Left lung (tissue), 10 donors: Measurements from ENCODE around the gene C19orf12. TPM values are rescaled to one million over a fixed set of nuclear protein-coding genes. Genes with fewer than 3 reads are reported as not detected.
A peak's percentile ranks its signal among the peaks of the same experiment; 100 is the strongest.

Source experiments
- ATAC-seq: fragments of 200-7000 bp; cut with Tn5 transposase; one replicate; pipeline ENCODE4 v1.9.1; 2020; ENCODE audit warnings: moderate library complexity
- DNase-seq, 4 donors: peaks; one replicate each; pipeline ENCODE4 v3.0.0-alpha.2; 2013 to 2020
- H3K27ac ChIP-seq, 2 donors: fragments of 200-600 bp; sonication (generic) in 1 of 2; one replicate each; pipeline versions ENCODE4 v1.5.0 to v1.8.0; 2020 to 2021
- H3K27me3 ChIP-seq, 2 donors: fragments of 200-600 bp; sonication (generic) in 1 of 2; one replicate each; pipeline versions ENCODE4 v1.5.0 to v1.8.0; 2020 to 2021
- H3K36me3 ChIP-seq, 2 donors: fragments of 200-600 bp; sonication (generic) in 1 of 2; one replicate each; pipeline versions ENCODE4 v1.5.0 to v1.8.0; 2020 to 2021
- H3K4me1 ChIP-seq, 2 donors: fragments of 200-600 bp; one replicate each; pipeline ENCODE4 v1.8.0; 2021
- H3K4me3 ChIP-seq, 2 donors: fragments of 200-600 bp; sonication (generic) in 1 of 2; one replicate each; pipeline versions ENCODE4 v1.5.0 to v1.8.0; 2020 to 2021; ENCODE audit warnings: mild to moderate bottlenecking in 1 of 2
- H3K9me3 ChIP-seq, 2 donors: fragments of 200-600 bp; sonication (generic) in 1 of 2; one replicate each; pipeline versions ENCODE4 v1.5.0 to v1.8.0; 2020 to 2021
- CTCF ChIP-seq, 2 donors: fragments of 200-600 bp; sonication (generic) in 1 of 2; IDR thresholded peaks; one replicate each; pipeline versions ENCODE4 v1.5.0 to v1.8.0; 2021; ENCODE audit warnings: antibody characterized with exemption in 2 of 2
- intact Hi-C, 2 donors: fragments of 100-400 bp; cut with DNase I; formaldehyde crosslinking; loops; one replicate each; pipeline versions ENCODE4 v1.11.2 to v1.14.2; 2022
- polyA plus RNA-seq, 6 donors: library from polyadenylated mRNA; unstranded; fragments of 120-200 nt; gene quantifications; one replicate each; pipeline ENCODE4 v1.2.1, GENCODE V29; 2013; ENCODE audit not compliant: insufficient read length in 6 of 6
- total RNA-seq, 2 donors: library from RNA; stranded (reverse); fragmentation: NEBNext Ultra II Directional; extraction: Animal tissue kit (Norgen Biotek cat#: 25700); gene quantifications; one replicate each; pipeline ENCODE4 v1.2.1, GENCODE V29; 2021
- donor health status: DM: no; HTN: yes; CAD: no.
- donor health status: DM: no; HTN: no; CAD: no.

Gene C19orf12
- total and polyA plus RNA-seq, 8 donors, result 18.6 to 25.6 (median 21.7) TPM

DNA sequence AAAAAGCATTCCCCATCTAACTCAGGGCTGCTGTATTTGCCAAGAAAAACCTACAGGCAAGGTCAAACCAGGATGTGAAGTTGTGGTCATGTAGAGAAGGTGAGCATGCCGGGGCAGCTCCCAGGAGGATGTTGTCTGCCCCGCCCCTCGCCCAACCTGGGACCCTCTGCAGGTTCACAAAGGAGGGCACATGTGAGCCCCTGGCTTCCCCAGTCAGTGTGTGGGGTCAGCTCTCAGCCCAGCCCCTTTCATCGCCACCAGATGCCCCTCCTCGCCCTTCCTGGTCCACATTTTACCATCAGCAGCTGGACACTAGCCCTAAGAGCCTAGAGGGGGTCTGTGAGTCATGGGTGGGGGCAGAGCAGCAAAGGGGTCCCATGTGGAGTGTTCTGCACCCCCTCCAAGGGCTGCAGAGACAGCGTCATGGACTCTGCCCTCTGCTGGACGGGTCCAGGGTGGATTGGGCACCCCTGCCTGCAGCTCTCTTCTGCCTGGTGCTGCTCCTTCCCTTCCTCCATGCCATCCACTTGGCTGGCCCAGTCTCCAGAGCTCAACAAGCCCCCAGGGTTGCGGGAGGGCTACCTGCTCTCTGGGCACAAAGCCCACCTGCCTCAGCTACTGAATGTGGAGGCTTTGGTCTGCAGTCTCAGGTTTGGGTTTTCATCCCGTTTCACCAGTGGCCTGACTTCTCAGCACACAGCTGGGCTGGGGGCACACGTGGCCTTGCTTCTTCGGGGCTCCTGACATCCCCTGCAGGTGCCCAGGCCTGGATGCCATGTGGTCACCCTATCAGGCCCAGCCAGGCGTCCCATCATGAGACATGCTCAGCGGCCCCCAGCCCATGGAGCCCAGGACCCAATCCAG lies 46.1 kb downstream of the C19orf12 start:
- peaks cover 16 to 79% of the 10 kb centered on the region in 2 donors for H3K4me1 ChIP-seq
- H3K4me3 ChIP-seq, result no peak overlapping the region
- ATAC-seq (no peak), DNase-seq (no peak)
- H3K36me3 ChIP-seq, result peaks cover 0 to 4% of the 10 kb centered on the region in 2 donors
- peak overlapping the region in 1 of 2 donors; percentile 7 for H3K27ac ChIP-seq
- no peak for TF ChIP-seq CTCF (IDR thresholded peaks at IDR 0.05)
- H3K9me3 ChIP-seq, result no peaks in the 10 kb centered on the region
- peaks cover 0 to 12% of the 10 kb centered on the region in 2 donors for H3K27me3 ChIP-seq
- intact Hi-C loops, result no loop called here

GRCh38 chr19:29667901-29668341 lies 47.1 kb downstream of the C19orf12 start:
- DNase-seq (no peak), ATAC-seq (no peak)
- Histone ChIP-seq H3K4me3 (no peak overlapping the region), H3K27ac (peak overlapping the region in 1 of 2 donors; percentile 77), H3K9me3 (no peaks in the 10 kb centered on the region), H3K4me1 (peaks cover 18 to 72% of the 10 kb centered on the region in 2 donors), H3K36me3 (no peaks in the 10 kb centered on the region), H3K27me3 (peaks cover 0 to 12% of the 10 kb centered on the region in 2 donors)
- no peak for TF ChIP-seq CTCF (IDR thresholded peaks at IDR 0.05)
- intact Hi-C loops, result no loop called here

- intact Hi-C loops, result no loop called here
These were observed 47.7 kb downstream of the C19orf12 start for GRCh38 chr19:29667387-29667783.

DNA sequence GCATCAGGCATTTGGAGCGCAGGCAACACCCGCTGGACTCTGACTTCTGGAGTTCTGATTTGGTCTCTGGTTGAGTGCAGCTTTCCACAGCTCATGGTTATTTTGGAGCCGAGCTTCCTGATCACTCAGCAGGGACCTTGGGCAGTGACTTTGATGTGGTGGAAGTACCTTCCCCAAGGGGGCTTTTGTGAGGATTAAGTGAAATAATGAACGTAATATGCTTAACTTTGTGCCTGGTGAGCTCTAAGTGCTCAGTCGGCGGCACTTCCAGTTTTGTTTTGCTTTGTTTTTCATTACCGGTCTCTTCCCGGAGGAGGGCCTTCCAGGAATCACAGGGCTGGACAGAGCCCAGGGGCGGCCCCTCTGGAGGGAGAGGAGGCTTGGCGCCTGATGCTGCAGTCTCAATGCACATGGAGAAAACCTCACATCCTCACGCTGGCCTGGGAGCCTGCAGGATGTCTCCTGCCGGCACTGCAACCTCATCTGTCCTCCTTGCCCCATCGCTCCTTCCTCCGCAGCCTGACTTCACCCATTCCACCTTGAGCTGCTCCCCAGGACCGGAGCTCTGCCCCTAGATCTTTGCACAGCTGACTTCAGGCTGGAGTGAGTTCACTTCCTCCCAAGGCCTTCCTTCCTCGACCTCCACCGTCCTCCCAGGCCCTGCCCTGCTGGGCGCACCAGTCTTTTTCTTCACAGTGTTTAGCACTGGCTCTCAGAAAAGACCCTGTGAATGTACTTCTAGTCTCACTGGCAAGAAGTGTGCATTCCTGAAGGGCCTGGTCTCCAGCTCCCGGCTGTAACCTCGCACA lies 48.3 kb downstream of the C19orf12 start:
- peaks cover 20 to 65% of the 10 kb centered on the region in 2 donors for H3K4me1 ChIP-seq
- no peaks in the 10 kb centered on the region for H3K9me3 ChIP-seq
- intact Hi-C loops, result no loop called here
- peak overlapping the region; percentile 77 to 81 for H3K27ac ChIP-seq
- DNase-seq (peak in 3 of 4 donors; percentile 51 to 72 (median 71)), ATAC-seq (peak; percentile 5)
- H3K4me3 ChIP-seq, result peak overlapping the region; percentile 61 to 68
- H3K27me3 ChIP-seq, result peaks cover 0 to 12% of the 10 kb centered on the region in 2 donors
- TF ChIP-seq CTCF (IDR thresholded peaks at IDR 0.05), result no peak
- H3K36me3 ChIP-seq, result no peaks in the 10 kb centered on the region

More at GRCh38 chr19:29667387-29667783, 47.7 kb downstream of the C19orf12 start:
- Histone ChIP-seq H3K36me3 (no peaks in the 10 kb centered on the region), H3K4me1 (peaks cover 21 to 71% of the 10 kb centered on the region in 2 donors), H3K4me3 (peak overlapping the region in 1 of 2 donors; percentile 68), H3K27ac (peak overlapping the region; percentile 77 to 81), H3K9me3 (no peaks in the 10 kb centered on the region), H3K27me3 (peaks cover 0 to 12% of the 10 kb centered on the region in 2 donors)
- TF ChIP-seq CTCF (IDR thresholded peaks at IDR 0.05), result no peak
- DNase-seq (no peak), ATAC-seq (no peak)
